K562 (cell line): Measurements from ENCODE around the gene BLID. TPM values are rescaled to one million over a fixed set of nuclear protein-coding genes. Genes with fewer than 3 reads are reported as not detected.

ENCODE experiments used
- ATAC-seq: fragments of 200-7000 bp; cut with Tn5 transposase; 3 replicates; pipeline ENCODE4 v1.9.1; 2020; ENCODE audit warnings: moderate library complexity
- BruUV-seq: library from RNA; stranded (reverse); fragments of 400-500 nt; replicated peaks from 2 replicates; lab custom pipeline; 2021; lab: Mats Ljungman, UMichigan
- CTCF ChIA-PET: fragments of 300-600 bp; formaldehyde crosslinking; extraction: SDS; loops from one replicate; lab custom pipeline; 2021; ENCODE audit warnings: low intra/inter-chr PET ratio; lab: Yijun Ruan, JAX
- POLR2A ChIA-PET: fragments of 300-600, 350-650 bp; sonication (Branson Sonifier 250); formaldehyde crosslinking; extraction: SDS; loops from one replicate; lab custom pipeline; 2021; ENCODE audit warnings: antibody characterized with exemption, inconsistent platforms; lab: Yijun Ruan, JAX
- DNase-seq, 4 experiments: peaks; one replicate each; pipeline versions ENCODE4 v3.0.0 to v3.0.0-alpha.2; 2011 to 2018; ENCODE audit warnings: low spot score in 3 of 4, mixed read lengths in 3 of 4; ENCODE audit errors: extremely low read depth in 1 of 4
- FAIRE-seq: peaks from 2 replicates; lab custom pipeline; 2011; peaks lifted over from hg19 to GRCh38; lab: Jason Lieb, UNC
- H2AFZ ChIP-seq: 2 replicates; pipeline ENCODE4 v1.6.0; 2011; ENCODE audit warnings: low read depth, low read length, control low read depth, inconsistent platforms
- H3K27ac ChIP-seq: fragments of 200-600 bp; 3 replicates; pipeline ENCODE4 v1.8.0; 2011; ENCODE audit warnings: low read depth, mild to moderate bottlenecking, control low read depth, inconsistent platforms, low read length, moderate library complexity, mixed read lengths; ENCODE audit errors: extremely low read depth
- H3K27me3 ChIP-seq, 2 experiments: fragments of 300-600 bp in 1 of 2; 2 replicates in 1 of 2; 3 replicates in 1 of 2; pipeline versions ENCODE4 v1.6.0 to v1.8.0; 2011; ENCODE audit warnings: inconsistent platforms in 2 of 2, low read length in 2 of 2, mild to moderate bottlenecking in 1 of 2, mixed read lengths in 1 of 2, moderate library complexity in 1 of 2; ENCODE audit not compliant: control insufficient read depth in 2 of 2, insufficient read depth in 2 of 2
- H3K36me3 ChIP-seq: fragments of 300-600 bp; 3 replicates; pipeline ENCODE4 v1.8.0; 2011; ENCODE audit warnings: mild to moderate bottlenecking, low read length, inconsistent platforms; ENCODE audit not compliant: control insufficient read depth, insufficient read depth
- H3K4me1 ChIP-seq, 2 experiments: fragments of 200-600 bp in 1 of 2; replicated peaks in 1 of 2; 2 replicates in 1 of 2; 3 replicates in 1 of 2; pipeline versions ENCODE4 v1.5.1 to v1.8.0; 2011; ENCODE audit warnings: inconsistent platforms in 2 of 2, low read length in 2 of 2, mild to moderate bottlenecking in 1 of 2, mixed read lengths in 1 of 2, moderate library complexity in 1 of 2; ENCODE audit not compliant: control insufficient read depth in 2 of 2, insufficient read depth in 2 of 2
- H3K4me2 ChIP-seq: 2 replicates; pipeline ENCODE4 v1.6.1; 2011; ENCODE audit warnings: low read length, control low read depth, inconsistent platforms, mixed read lengths; ENCODE audit not compliant: insufficient read depth
- H3K4me3 ChIP-seq: fragments of 200-600 bp; sonication (generic), shearing (Covaris generic); 2 replicates; pipeline ENCODE4 v1.5.1; 2016; ENCODE audit warnings: control low read depth, inconsistent platforms
- H3K79me2 ChIP-seq: fragments of 200-600 bp; 3 replicates; pipeline ENCODE4 v1.8.0; 2011; ENCODE audit warnings: low read length, inconsistent platforms; ENCODE audit not compliant: control insufficient read depth, insufficient read depth
- H3K9ac ChIP-seq, 2 experiments: 2 replicates each; pipeline versions ENCODE4 v1.6.0 to v1.6.1; 2011; ENCODE audit warnings: low read depth in 2 of 2, low read length in 2 of 2, control low read depth in 1 of 2, inconsistent platforms in 1 of 2, mild to moderate bottlenecking in 1 of 2, mixed read lengths in 1 of 2; ENCODE audit not compliant: insufficient read depth in 1 of 2
- H3K9me1 ChIP-seq: one replicate; pipeline ENCODE4 v1.6.0; 2011; ENCODE audit warnings: inconsistent platforms, mild to moderate bottlenecking, low read length, moderate library complexity; ENCODE audit not compliant: control insufficient read depth, insufficient read depth
- H3K9me3 ChIP-seq: replicated peaks from 2 replicates; pipeline ENCODE4 v1.5.1; 2011; ENCODE audit warnings: low read depth, low read length, inconsistent platforms; ENCODE audit not compliant: control insufficient read depth, insufficient read depth
- H4K20me1 ChIP-seq: replicated peaks from 2 replicates; pipeline ENCODE4 v1.6.1; 2011; ENCODE audit warnings: low read length, inconsistent platforms, mixed read lengths; ENCODE audit not compliant: control insufficient read depth, insufficient read depth
- BCLAF1 ChIP-seq, 2 experiments: fragments of 450-650 bp in 1 of 2; IDR thresholded peaks; 2 replicates each; pipeline ENCODE4 v1.6.1; 2011 to 2017; ENCODE audit warnings: low read depth in 2 of 2, antibody characterized with exemption in 1 of 2, borderline replicate concordance in 1 of 2, low read length in 1 of 2, mild to moderate bottlenecking in 1 of 2, mixed read lengths in 1 of 2; ENCODE audit not compliant: control insufficient read depth in 1 of 2
- CTCFL ChIP-seq: IDR thresholded peaks from 2 replicates; pipeline ENCODE4 v1.6.1; 2011; ENCODE audit warnings: borderline replicate concordance, low read depth, mild to moderate bottlenecking, moderate library complexity, low read length; ENCODE audit not compliant: insufficient read depth, poor library complexity, severe bottlenecking
- DDX20 ChIP-seq: fragments of 450-650 bp; IDR thresholded peaks from 2 replicates; pipeline ENCODE4 v1.6.1; 2016; ENCODE audit warnings: missing genetic modification characterization, low read depth, mild to moderate bottlenecking, missing compliant biosample characterization, moderate library complexity
- HNRNPH1 ChIP-seq: fragments of 200-400 bp; formaldehyde crosslinking; optimal IDR thresholded peaks from 2 replicates; pipeline ENCODE3; 2017; ENCODE audit warnings: low read depth, mild to moderate bottlenecking, low read length, moderate library complexity
- MTA2 ChIP-seq: fragments of 450-650 bp; IDR thresholded peaks from 2 replicates; pipeline ENCODE4 v1.6.1; 2016; ENCODE audit warnings: low read depth
- MTF1 ChIP-seq: fragments of 250-450 bp; sonication (Bioruptor Pico); IDR thresholded peaks from 2 replicates; pipeline ENCODE4 v1.9.0; 2021; ENCODE audit warnings: moderate library complexity, mild to moderate bottlenecking, inconsistent platforms, borderline replicate concordance
- NCOA2 ChIP-seq, 2 experiments: fragments of 450-650 bp; IDR thresholded peaks; 2 replicates each; pipeline ENCODE4 v1.6.1; 2018; ENCODE audit warnings: mild to moderate bottlenecking in 2 of 2, moderate library complexity in 1 of 2; ENCODE audit not compliant: partially characterized antibody in 2 of 2
- SOX6 ChIP-seq: fragments of 450-650 bp; IDR thresholded peaks from 2 replicates; pipeline ENCODE4 v1.6.1; 2014; ENCODE audit warnings: mild to moderate bottlenecking
- THAP7 ChIP-seq: fragments of 250-450 bp; sonication (Bioruptor Pico); IDR thresholded peaks from 2 replicates; pipeline ENCODE4 v1.5.0; 2021
- ZBTB33 ChIP-seq: sonication (generic); formaldehyde crosslinking; IDR thresholded peaks from 2 replicates; pipeline ENCODE4 v1.8.1; 2023; ENCODE audit warnings: mild to moderate bottlenecking, missing genetic modification reagents
- ZNF766 ChIP-seq: fragments of 200-800 bp; sonication (Bioruptor generic); conservative IDR thresholded peaks from 2 replicates; pipeline ENCODE4 v1.6.1; 2016; ENCODE audit warnings: missing genetic modification characterization, missing compliant biosample characterization
- WGBS: fragments of 100-300 bp; shearing (Covaris generic); methylation state at CpG from one replicate; pipeline ENCODE4 v1.1.6; 2016; ENCODE audit warnings: low coverage, mixed read lengths; ENCODE audit not compliant: insufficient coverage; ENCODE audit errors: missing lambda C conversion rate; 5-methylcytosine and 5-hydroxymethylcytosine counted together
- in situ Hi-C: fragments of 300-500 bp; cut with MboI; formaldehyde crosslinking; loops from 4 replicates; pipeline ENCODE4 v1.15.0; 2018; ENCODE audit warnings: inconsistent platforms, mixed read lengths
- intact Hi-C: fragments of 100-400 bp; cut with micrococcal nuclease; formaldehyde crosslinking; loops from 2 replicates; pipeline ENCODE4 v1.14.2; 2022
- polyA plus RNA-seq, 8 experiments: library from polyadenylated mRNA; depleted of rRNA in 4 of 8; stranded (reverse) in 5 of 8; unstranded in 3 of 8; fragments of >200 nt; fragmentation: Nextera tagmentation in 2 of 8; fragmentation: Illumina TruSeq in 1 of 8; extraction: Ambion mirVana in 2 of 8; extraction: Trizol in 1 of 8; gene quantifications; 2 replicates each; pipeline versions ENCODE4 v1.2.1 to v1.2.3, GENCODE V29; 2011 to 2014; ENCODE audit warnings: inconsistent platforms in 1 of 8, missing spikeins in 1 of 8
- total RNA-seq, 7 experiments: library from RNA; depleted of rRNA in 6 of 7; stranded (reverse); fragments of >200 nt in 6 of 7; fragmentation: Illumina TruSeq in 2 of 7; extraction: Trizol in 2 of 7; gene quantifications; 2 replicates each; pipeline versions ENCODE4 v1.2.1 to v1.2.3, GENCODE V29; 2011 to 2021; ENCODE audit warnings: low replicate concordance in 1 of 7
- TF ChIP-seq, protein P1 (sequence below): fragments of 450-650 bp; formaldehyde crosslinking; IDR thresholded peaks from 2 replicates; pipeline ENCODE4 v1.4.0; 2020; ENCODE audit warnings: mild to moderate bottlenecking, mixed read lengths

The BLID gene
- total and polyA plus RNA-seq, 9 of the 15 experiments (the other 6 are each of a cell fraction or from before 2014, with no cell fraction given), result not detected

- in situ Hi-C loops, result no loop called here
- Histone ChIP-seq H3K36me3 (no peaks in the 10 kb centered on the region), H3K9me1 (no peaks in the 10 kb centered on the region), H3K27me3 (no peaks in the 10 kb centered on the region), H3K27ac (no peak overlapping the region), H3K9me3 (no peaks in the 10 kb centered on the region; the same call in 1 of the 2 replicates), H3K79me2 (no peaks in the 10 kb centered on the region), H3K9ac (no peak overlapping the region), H2AFZ (no peak overlapping the region), H4K20me1 (no peaks in the 10 kb centered on the region), H3K4me1 (no peaks in the 10 kb centered on the region), H3K4me2 (no peak overlapping the region), H3K4me3 (no peak overlapping the region)
- intact Hi-C loops, result no loop called here
- no TSS peak for BruUV-seq
- DNase-seq (no peak), ATAC-seq (no peak), FAIRE-seq (no peak)
- 6% methylated on average over 3 of the region's 3 CpGs for WGBS
- ChIA-PET POLR2A (no interaction called here), CTCF (no interaction called here)
- TF ChIP-seq SOX6 (no peak), DDX20 (tag) (no peak), ZNF766 (no peak), MTA2 (no peak), HNRNPH1 (no peak), MTF1 (CRISPR knock-in tag) (no peak), THAP7 (CRISPR knock-in tag) (no peak), NCOA2 (IDR thresholded peaks at IDR 0.05; ENCODE audit: partially characterized antibody in 2 of 2) (no peak), ZBTB33 (CRISPR knock-in tag) (no peak), CTCFL (no peak), BCLAF1 (IDR thresholded peaks at IDR 0.05; ENCODE audit: borderline replicate concordance in 1 of 2, control insufficient read depth in 1 of 2, low read depth in 2 of 2, low read length in 1 of 2) (no peak)
- TF ChIP-seq, protein P1, sequence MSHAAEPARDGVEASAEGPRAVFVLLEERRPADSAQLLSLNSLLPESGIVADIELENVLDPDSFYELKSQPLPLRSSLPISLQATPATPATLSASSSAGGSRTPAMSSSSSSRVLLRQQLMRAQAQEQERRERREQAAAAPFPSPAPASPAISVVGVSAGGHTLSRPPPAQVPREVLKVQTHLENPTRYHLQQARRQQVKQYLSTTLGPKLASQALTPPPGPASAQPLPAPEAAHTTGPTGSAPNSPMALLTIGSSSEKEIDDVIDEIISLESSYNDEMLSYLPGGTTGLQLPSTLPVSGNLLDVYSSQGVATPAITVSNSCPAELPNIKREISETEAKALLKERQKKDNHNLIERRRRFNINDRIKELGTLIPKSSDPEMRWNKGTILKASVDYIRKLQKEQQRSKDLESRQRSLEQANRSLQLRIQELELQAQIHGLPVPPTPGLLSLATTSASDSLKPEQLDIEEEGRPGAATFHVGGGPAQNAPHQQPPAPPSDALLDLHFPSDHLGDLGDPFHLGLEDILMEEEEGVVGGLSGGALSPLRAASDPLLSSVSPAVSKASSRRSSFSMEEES (CRISPR knock-in tag), result no peak
These were observed 41.0 kb downstream of the BLID start for GRCh38 chr11:122075016-122075415.
